ENCODE data around the gene SAP130. TPM values are rescaled to one million over a fixed set of nuclear protein-coding genes. Genes with fewer than 3 reads are reported as not detected.

Gene SAP130
- total and polyA plus RNA-seq, 2 of the 8 experiments (the other 6 are each of a cell fraction or from before 2014, with no cell fraction given) = 51.4 to 54.3 TPM

DNA sequence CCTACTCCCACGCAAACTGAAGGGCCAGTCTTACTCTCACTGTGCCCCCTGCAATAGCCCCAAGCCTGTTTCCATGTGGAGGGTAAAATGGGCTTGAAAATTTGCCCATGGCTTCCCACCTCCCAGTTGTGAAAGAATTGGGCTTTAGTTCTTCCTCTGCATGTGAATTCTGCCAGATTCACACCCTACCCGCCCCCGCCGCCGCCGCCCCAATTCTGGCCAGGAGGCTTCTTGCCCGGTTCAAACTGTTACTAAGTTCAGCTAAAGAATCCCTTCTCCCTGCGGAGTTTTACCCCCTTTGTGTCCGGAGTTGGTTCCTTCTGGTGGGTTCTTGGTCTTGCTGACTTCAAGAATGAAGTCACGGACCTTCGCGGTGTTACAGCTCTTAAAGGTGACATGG lies 25.5 kb upstream of the SAP130 start (continued):
- TF ChIP-seq CTBP2 (IDR thresholded peaks at IDR 0.05; ENCODE audit: borderline replicate concordance, insufficient read depth, insufficient read length, low read length) (no peak), SP4 (IDR thresholded peaks at IDR 0.05; ENCODE audit: low read length) (no peak), CREB1 (IDR thresholded peaks at IDR 0.05) (no peak), POLR2AphosphoS5 (IDR thresholded peaks at IDR 0.05; ENCODE audit: low read depth, low read length) (no peak), CBX5 (IDR thresholded peaks at IDR 0.05; ENCODE audit: low read depth, low read length) (no peak), HDAC6 (IDR thresholded peaks at IDR 0.05; ENCODE audit: low read depth, low read length) (no peak), KDM5A (IDR thresholded peaks at IDR 0.05; ENCODE audit: low read length) (no peak)

Measured in H1 (cell line).